A673 (cell line): ENCODE data around the gene SYTL1. TPM values are rescaled to one million over a fixed set of nuclear protein-coding genes. Genes with fewer than 3 reads are reported as not detected.

Experiments used
- BruUV-seq: library from RNA; stranded (reverse); fragments of 400-500 nt; replicated peaks from 2 replicates; lab custom pipeline; 2021; lab: Mats Ljungman, UMichigan
- CTCF ChIA-PET: fragments of 300-600 bp; sonication (Branson Sonifier 250); formaldehyde crosslinking; loops from one replicate; lab custom pipeline; 2022; ENCODE audit warnings: antibody characterized with exemption; lab: Charles Lee
- POLR2A ChIA-PET: fragments of 300-600 bp; sonication (Branson Sonifier 250); formaldehyde crosslinking; loops from one replicate; lab custom pipeline; 2022; ENCODE audit warnings: antibody characterized with exemption; ENCODE audit not compliant: low non-redundant PET; lab: Charles Lee
- DNase-seq: peaks from one replicate; pipeline ENCODE4 v3.0.0-alpha.2; 2015; ENCODE audit warnings: low spot score
- H3K27ac ChIP-seq: fragments of 200-600 bp; sonication (generic); 2 replicates; pipeline ENCODE4 v1.5.1; 2016; ENCODE audit warnings: mixed run types, low read depth, mild to moderate bottlenecking, mixed read lengths, antibody characterized with exemption, low read length; ENCODE audit not compliant: poor library complexity, severe bottlenecking
- H3K27me3 ChIP-seq: fragments of 200-600 bp; sonication (generic); replicated peaks from 2 replicates; pipeline ENCODE4 v1.6.1; 2017; ENCODE audit warnings: mixed run types, low read depth, mild to moderate bottlenecking, mixed read lengths, antibody characterized with exemption, low read length; ENCODE audit not compliant: insufficient read depth, poor library complexity
- H3K36me3 ChIP-seq: fragments of 200-600 bp; sonication (generic); 2 replicates; pipeline ENCODE4 v1.6.1; 2016; ENCODE audit warnings: mixed run types, mild to moderate bottlenecking, mixed read lengths, antibody characterized with exemption, low read length; ENCODE audit not compliant: insufficient read depth, poor library complexity, severe bottlenecking
- H3K4me1 ChIP-seq: fragments of 200-600 bp; sonication (generic); 2 replicates; pipeline ENCODE4 v1.6.1; 2017; ENCODE audit warnings: mixed run types, mild to moderate bottlenecking, mixed read lengths, antibody characterized with exemption, low read length; ENCODE audit not compliant: insufficient read depth, poor library complexity, severe bottlenecking
- H3K4me3 ChIP-seq: fragments of 200-600 bp; sonication (generic); 2 replicates; pipeline ENCODE4 v1.5.1; 2016; ENCODE audit warnings: low read depth, mixed run types, mild to moderate bottlenecking, mixed read lengths, low read length; ENCODE audit not compliant: poor library complexity, severe bottlenecking
- H3K9me3 ChIP-seq: fragments of 200-600 bp; sonication (generic); 2 replicates; pipeline ENCODE4 v1.6.1; 2016; ENCODE audit warnings: mixed run types, low read depth, mild to moderate bottlenecking, mixed read lengths, antibody characterized with exemption, low read length; ENCODE audit not compliant: poor library complexity, severe bottlenecking
- EZH2 ChIP-seq: fragments of 200-600 bp; sonication (generic); IDR thresholded peaks from 2 replicates; pipeline ENCODE4 v1.6.1; 2017; ENCODE audit warnings: borderline replicate concordance, low read depth, mild to moderate bottlenecking, mixed read lengths, antibody characterized with exemption, low read length; ENCODE audit not compliant: poor library complexity, severe bottlenecking
- intact Hi-C: fragments of 100-400 bp; cut with micrococcal nuclease; formaldehyde crosslinking; loops from one replicate; pipeline ENCODE4 v1.10.0; 2022; ENCODE audit not compliant: unreplicated experiment
- total RNA-seq: library from RNA; stranded (reverse); gene quantifications from 2 replicates; pipeline ENCODE4 v1.2.3, GENCODE V29; 2021
- TF ChIP-seq, protein P1 (sequence below): fragments of 300-800, 200-600 bp; sonication (generic); conservative IDR thresholded peaks from 2 replicates; pipeline ENCODE4 v1.5.1; 2017; ENCODE audit warnings: low read depth, mild to moderate bottlenecking, antibody characterized with exemption, low read length, moderate library complexity, mixed read lengths

SYTL1 gene
- total RNA-seq, 1 experiment from 2014 or later = 2.1 TPM

DNA sequence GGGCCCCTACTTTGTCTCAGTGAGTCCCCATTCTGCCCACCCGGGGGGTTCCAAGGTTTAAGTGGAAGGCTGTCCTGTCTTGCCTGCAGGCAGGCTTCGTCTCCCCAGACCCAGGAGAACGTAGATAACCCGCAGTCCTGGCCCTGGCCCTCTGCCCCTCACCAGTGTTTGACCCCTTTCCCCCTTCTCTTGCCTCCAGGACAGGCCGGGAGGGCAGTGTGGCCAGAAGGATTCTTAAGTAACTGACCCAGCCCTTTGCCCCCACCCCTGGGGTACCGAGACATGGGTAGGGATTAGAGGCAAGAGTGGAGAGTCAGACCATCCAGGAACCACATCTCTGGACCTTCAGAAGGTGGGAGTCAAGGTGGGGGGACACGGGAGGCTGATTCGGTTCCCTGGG is 11.0 kb upstream of the SYTL1 start:
- H3K4me1 ChIP-seq = no peaks in the 10 kb centered on the region
- H3K27ac ChIP-seq = no peak overlapping the region
- BruUV-seq = no TSS peak
- H3K27me3 ChIP-seq = no peaks in the 10 kb centered on the region
- DNase-seq = no peak
- intact Hi-C loops = no loop called here
- H3K9me3 ChIP-seq = no peaks in the 10 kb centered on the region
- H3K4me3 ChIP-seq = no peak overlapping the region
- ChIA-PET CTCF (no interaction called here), POLR2A (no interaction called here)
- H3K36me3 ChIP-seq = peaks cover 37% of the 10 kb centered on the region
- TF ChIP-seq, protein P1, sequence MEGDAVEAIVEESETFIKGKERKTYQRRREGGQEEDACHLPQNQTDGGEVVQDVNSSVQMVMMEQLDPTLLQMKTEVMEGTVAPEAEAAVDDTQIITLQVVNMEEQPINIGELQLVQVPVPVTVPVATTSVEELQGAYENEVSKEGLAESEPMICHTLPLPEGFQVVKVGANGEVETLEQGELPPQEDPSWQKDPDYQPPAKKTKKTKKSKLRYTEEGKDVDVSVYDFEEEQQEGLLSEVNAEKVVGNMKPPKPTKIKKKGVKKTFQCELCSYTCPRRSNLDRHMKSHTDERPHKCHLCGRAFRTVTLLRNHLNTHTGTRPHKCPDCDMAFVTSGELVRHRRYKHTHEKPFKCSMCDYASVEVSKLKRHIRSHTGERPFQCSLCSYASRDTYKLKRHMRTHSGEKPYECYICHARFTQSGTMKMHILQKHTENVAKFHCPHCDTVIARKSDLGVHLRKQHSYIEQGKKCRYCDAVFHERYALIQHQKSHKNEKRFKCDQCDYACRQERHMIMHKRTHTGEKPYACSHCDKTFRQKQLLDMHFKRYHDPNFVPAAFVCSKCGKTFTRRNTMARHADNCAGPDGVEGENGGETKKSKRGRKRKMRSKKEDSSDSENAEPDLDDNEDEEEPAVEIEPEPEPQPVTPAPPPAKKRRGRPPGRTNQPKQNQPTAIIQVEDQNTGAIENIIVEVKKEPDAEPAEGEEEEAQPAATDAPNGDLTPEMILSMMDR = no peak
- TF ChIP-seq EZH2 = no peak

GRCh38 chr1:27331426-27331825 is 10.4 kb upstream of the SYTL1 start:
- no peak for DNase-seq
- no peaks in the 10 kb centered on the region for H3K4me1 ChIP-seq
- H3K9me3 ChIP-seq = no peaks in the 10 kb centered on the region
- CTCF ChIA-PET = no interaction called here
- H3K36me3 ChIP-seq = peaks cover 37% of the 10 kb centered on the region
- H3K27ac ChIP-seq = no peak overlapping the region
- TF ChIP-seq EZH2 = no peak
- TF ChIP-seq, protein P1 = no peak
- H3K27me3 ChIP-seq = no peaks in the 10 kb centered on the region
- H3K4me3 ChIP-seq = no peak overlapping the region
- intact Hi-C loops = no loop called here
- BruUV-seq = no TSS peak
- POLR2A ChIA-PET = no interaction called here

DNA sequence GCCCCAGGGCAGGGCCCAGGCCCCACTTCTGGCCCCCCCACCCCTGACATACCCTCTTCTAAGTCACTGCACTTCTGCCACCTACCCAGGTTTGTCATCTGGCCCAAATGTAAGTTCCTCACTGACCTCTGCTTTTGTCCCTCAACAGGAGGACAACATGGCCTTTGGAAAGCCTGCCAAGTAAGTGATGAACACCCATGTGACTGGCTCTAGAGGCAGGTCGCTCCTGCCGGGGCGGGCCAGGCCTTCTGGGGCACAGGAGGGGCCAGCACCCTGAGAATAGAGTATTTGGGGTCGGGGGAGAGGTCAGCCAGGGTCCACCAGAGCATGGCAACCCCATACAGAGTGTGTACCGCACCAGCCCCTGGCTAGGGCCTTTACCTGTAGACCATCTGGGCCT is 9.9 kb upstream of the SYTL1 start:
- Histone ChIP-seq H3K9me3 (no peaks in the 10 kb centered on the region), H3K4me1 (no peaks in the 10 kb centered on the region), H3K27ac (peak overlapping the region; percentile 10), H3K27me3 (no peaks in the 10 kb centered on the region), H3K36me3 (peaks cover 40% of the 10 kb centered on the region), H3K4me3 (no peak overlapping the region)
- intact Hi-C loops = no loop called here
- TF ChIP-seq EZH2 = no peak
- TF ChIP-seq, protein P1 = no peak
- DNase-seq = no peak
- ChIA-PET POLR2A (no interaction called here), CTCF (interaction anchor here (0.5 to 1.2 kb wide), 2 partner anchors 166 to 275 kb away, joined by 3 to 8 read pairs; no protein-coding TSS in a partner anchor)
- BruUV-seq = no TSS peak
